H9 (cell line): Measurements from ENCODE around the gene AAMP. TPM values are rescaled to one million over a fixed set of nuclear protein-coding genes. Genes with fewer than 3 reads are reported as not detected.

Source experiments
- DNase-seq: peaks from one replicate; pipeline ENCODE4 v3.0.0-alpha.2; 2017
- H2AFZ ChIP-seq: one replicate; pipeline ENCODE4 v1.6.1; 2013; ENCODE audit warnings: mild to moderate bottlenecking, low read length, control low read depth, moderate library complexity
- H2AK5ac ChIP-seq: 2 replicates; pipeline ENCODE4 v1.6.1; 2013; ENCODE audit warnings: low read length, control low read depth, mixed read lengths; ENCODE audit not compliant: insufficient read length
- H2BK120ac ChIP-seq: one replicate; pipeline ENCODE4 v1.6.1; 2013; ENCODE audit warnings: low read depth, mild to moderate bottlenecking, low read length, control low read depth, inconsistent platforms; ENCODE audit not compliant: poor library complexity, severe bottlenecking
- H2BK12ac ChIP-seq: 2 replicates; pipeline ENCODE4 v1.6.1; 2013; ENCODE audit warnings: low read length, control low read depth, mixed read lengths, low read depth; ENCODE audit not compliant: insufficient read length
- H2BK15ac ChIP-seq: 2 replicates; pipeline ENCODE4 v1.6.1; 2013; ENCODE audit warnings: low read depth, low read length, control low read depth
- H2BK20ac ChIP-seq: one replicate; pipeline ENCODE4 v1.6.1; 2013; ENCODE audit warnings: low read depth, mild to moderate bottlenecking, low read length, control low read depth, inconsistent platforms; ENCODE audit not compliant: poor library complexity, severe bottlenecking
- H2BK5ac ChIP-seq: 2 replicates; pipeline ENCODE4 v1.6.1; 2013; ENCODE audit warnings: low read length, control low read depth, mixed read lengths; ENCODE audit not compliant: insufficient read length
- H3K14ac ChIP-seq: 2 replicates; pipeline ENCODE4 v1.6.1; 2013; ENCODE audit warnings: low read length, control low read depth; ENCODE audit not compliant: insufficient read depth
- H3K18ac ChIP-seq: 2 replicates; pipeline ENCODE4 v1.6.1; 2013; ENCODE audit warnings: low read depth, mild to moderate bottlenecking, mixed read lengths, low read length, control low read depth; ENCODE audit not compliant: insufficient read length
- H3K23ac ChIP-seq: 2 replicates; pipeline ENCODE4 v1.6.1; 2013; ENCODE audit warnings: low read length, control low read depth, mixed read lengths, low read depth; ENCODE audit not compliant: insufficient read length
- H3K23me2 ChIP-seq: 2 replicates; pipeline ENCODE4 v1.6.1; 2013; ENCODE audit warnings: low read depth, mild to moderate bottlenecking, mixed read lengths, low read length, control low read depth; ENCODE audit not compliant: insufficient read length, poor library complexity, severe bottlenecking
- H3K27ac ChIP-seq: 2 replicates; pipeline ENCODE4 v1.5.1; 2013; ENCODE audit warnings: low read length, control low read depth, mixed read lengths, low read depth; ENCODE audit not compliant: insufficient read length
- H3K27me3 ChIP-seq: 2 replicates; pipeline ENCODE4 v1.6.1; 2013; ENCODE audit warnings: low read length, control low read depth, inconsistent platforms; ENCODE audit not compliant: insufficient read depth
- H3K4ac ChIP-seq: 2 replicates; pipeline ENCODE4 v1.6.1; 2013; ENCODE audit warnings: low read depth, mild to moderate bottlenecking, control low read depth, inconsistent platforms, low read length, moderate library complexity
- H3K4me1 ChIP-seq: 2 replicates; pipeline ENCODE4 v1.6.1; 2013; ENCODE audit warnings: low read length, control low read depth, inconsistent platforms; ENCODE audit not compliant: insufficient read depth
- H3K4me2 ChIP-seq: 2 replicates; pipeline ENCODE4 v1.6.1; 2013; ENCODE audit warnings: low read length, control low read depth, mixed read lengths; ENCODE audit not compliant: insufficient read length, insufficient read depth
- H3K56ac ChIP-seq: 2 replicates; pipeline ENCODE4 v1.6.1; 2013; ENCODE audit warnings: low read depth, mild to moderate bottlenecking, mixed read lengths, low read length, control low read depth; ENCODE audit not compliant: insufficient read length
- H3K79me1 ChIP-seq: 2 replicates; pipeline ENCODE4 v1.6.1; 2013; ENCODE audit warnings: low read depth, mild to moderate bottlenecking, moderate library complexity, low read length, control low read depth, inconsistent platforms; ENCODE audit not compliant: insufficient read depth, poor library complexity, severe bottlenecking
- H3K79me2 ChIP-seq: 2 replicates; pipeline ENCODE4 v1.6.1; 2013; ENCODE audit warnings: low read length, control low read depth, inconsistent platforms; ENCODE audit not compliant: insufficient read depth
- H3K9ac ChIP-seq: 2 replicates; pipeline ENCODE4 v1.6.1; 2013; ENCODE audit warnings: low read length, control low read depth, mixed read lengths; ENCODE audit not compliant: insufficient read length; ENCODE audit errors: extremely low read depth
- H3K9me3 ChIP-seq: one replicate; pipeline ENCODE4 v1.6.1; 2013; ENCODE audit warnings: low read depth, low read length, inconsistent platforms; ENCODE audit not compliant: control insufficient read depth
- H3T11ph ChIP-seq: one replicate; pipeline ENCODE4 v1.6.1; 2013; ENCODE audit warnings: mild to moderate bottlenecking, low read length, control low read depth, inconsistent platforms
- H4K20me1 ChIP-seq: one replicate; pipeline ENCODE4 v1.6.1; 2013; ENCODE audit not compliant: control insufficient read depth, insufficient read length, insufficient read depth
- H4K5ac ChIP-seq: 2 replicates; pipeline ENCODE4 v1.6.1; 2013; ENCODE audit warnings: low read depth, mild to moderate bottlenecking, mixed read lengths, low read length, control low read depth; ENCODE audit not compliant: insufficient read length
- H4K8ac ChIP-seq: replicated peaks from 2 replicates; pipeline ENCODE4 v1.6.1; 2013; ENCODE audit warnings: low read length, control low read depth, mixed read lengths, low read depth; ENCODE audit not compliant: insufficient read length
- H4K91ac ChIP-seq: 2 replicates; pipeline ENCODE4 v1.6.1; 2013; ENCODE audit warnings: low read depth, mild to moderate bottlenecking, moderate library complexity, mixed read lengths, low read length, control low read depth; ENCODE audit not compliant: insufficient read length
- H3K27ac Mint-ChIP-seq, 3 experiments: 2 replicates in 2 of 3; 3 replicates in 1 of 3; pipeline ENCODE4 v1.8.0; 2020 to 2021; ENCODE audit warnings: mixed read lengths in 3 of 3, mild to moderate bottlenecking in 1 of 3, moderate library complexity in 1 of 3
- H3K27me3 Mint-ChIP-seq: 2 replicates; pipeline ENCODE4 v1.8.0; 2021; ENCODE audit warnings: low read depth, mild to moderate bottlenecking, moderate library complexity, mixed read lengths
- H3K36me3 Mint-ChIP-seq, 3 experiments: 2 replicates in 2 of 3; 3 replicates in 1 of 3; pipeline ENCODE4 v1.8.0; 2020 to 2021; ENCODE audit warnings: low read depth in 3 of 3, mixed read lengths in 3 of 3; ENCODE audit not compliant: insufficient read depth in 1 of 3
- H3K4me1 Mint-ChIP-seq, 2 experiments: 2 replicates each; pipeline ENCODE4 v1.8.0; 2020; ENCODE audit warnings: mixed read lengths in 2 of 2
- H3K4me3 Mint-ChIP-seq, 2 experiments: 2 replicates in 1 of 2; 3 replicates in 1 of 2; pipeline ENCODE4 v1.8.0; 2020 to 2021; ENCODE audit warnings: mild to moderate bottlenecking in 2 of 2, mixed read lengths in 2 of 2, moderate library complexity in 1 of 2
- H3K9me3 Mint-ChIP-seq, 2 experiments: 2 replicates in 1 of 2; 3 replicates in 1 of 2; pipeline ENCODE4 v1.8.0; 2020; ENCODE audit warnings: mild to moderate bottlenecking in 2 of 2, mixed read lengths in 2 of 2, moderate library complexity in 1 of 2
- WGBS: extraction: QIAGEN DNeasy Blood & Tissue Kit; methylation state at CpG from one replicate; pipeline ENCODE4 v1.1.7; 2013; ENCODE audit warnings: missing lambda C conversion rate, low lambda C conversion rate, mixed read lengths; ENCODE audit not compliant: insufficient read length; ENCODE audit errors: extremely low coverage; 5-methylcytosine and 5-hydroxymethylcytosine counted together
- total RNA-seq: library from RNA; stranded (reverse); gene quantifications from 2 replicates; pipeline ENCODE4 v1.2.1, GENCODE V29; 2021
- TF ChIP-seq, protein P1 (sequence below): fragments of 200-600 bp; sonication (generic); conservative IDR thresholded peaks from 3 replicates; pipeline ENCODE4 v1.8.0; 2021; ENCODE audit warnings: antibody characterized with exemption, mild to moderate bottlenecking

Gene AAMP
- total RNA-seq, 1 experiment from 2014 or later, result 103 TPM

DNA sequence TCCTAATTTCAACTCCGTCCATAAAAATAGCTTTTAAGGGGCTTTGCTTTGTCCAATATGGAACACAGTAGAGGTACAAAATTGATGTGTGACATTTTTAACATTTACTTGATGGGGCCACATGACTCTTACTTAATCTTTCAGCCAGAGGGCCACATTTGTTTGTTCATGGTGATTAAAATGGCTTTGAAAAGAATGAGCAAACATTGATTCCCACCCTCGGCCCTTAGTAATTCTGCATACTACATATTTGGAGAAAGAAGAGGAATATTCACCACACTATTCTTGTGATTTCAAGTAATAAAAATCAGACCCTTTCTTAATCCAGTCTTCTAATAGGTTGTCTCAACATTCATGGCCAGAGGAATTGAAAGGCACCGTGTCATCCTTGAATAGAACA lies 35.4 kb downstream of the AAMP start:
- H3K9me3 Mint-ChIP-seq, result no peaks in the 10 kb centered on the region
- TF ChIP-seq, protein P1, sequence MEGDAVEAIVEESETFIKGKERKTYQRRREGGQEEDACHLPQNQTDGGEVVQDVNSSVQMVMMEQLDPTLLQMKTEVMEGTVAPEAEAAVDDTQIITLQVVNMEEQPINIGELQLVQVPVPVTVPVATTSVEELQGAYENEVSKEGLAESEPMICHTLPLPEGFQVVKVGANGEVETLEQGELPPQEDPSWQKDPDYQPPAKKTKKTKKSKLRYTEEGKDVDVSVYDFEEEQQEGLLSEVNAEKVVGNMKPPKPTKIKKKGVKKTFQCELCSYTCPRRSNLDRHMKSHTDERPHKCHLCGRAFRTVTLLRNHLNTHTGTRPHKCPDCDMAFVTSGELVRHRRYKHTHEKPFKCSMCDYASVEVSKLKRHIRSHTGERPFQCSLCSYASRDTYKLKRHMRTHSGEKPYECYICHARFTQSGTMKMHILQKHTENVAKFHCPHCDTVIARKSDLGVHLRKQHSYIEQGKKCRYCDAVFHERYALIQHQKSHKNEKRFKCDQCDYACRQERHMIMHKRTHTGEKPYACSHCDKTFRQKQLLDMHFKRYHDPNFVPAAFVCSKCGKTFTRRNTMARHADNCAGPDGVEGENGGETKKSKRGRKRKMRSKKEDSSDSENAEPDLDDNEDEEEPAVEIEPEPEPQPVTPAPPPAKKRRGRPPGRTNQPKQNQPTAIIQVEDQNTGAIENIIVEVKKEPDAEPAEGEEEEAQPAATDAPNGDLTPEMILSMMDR, result no peak
- Histone ChIP-seq H2BK120ac (no peak overlapping the region), H3K9ac (no peak overlapping the region), H2BK12ac (no peak overlapping the region), H3K27me3 (no peaks in the 10 kb centered on the region), H2AFZ (no peak overlapping the region), H2BK20ac (no peak overlapping the region), H3K23ac (no peak overlapping the region), H3K4me2 (no peak overlapping the region), H3K9me3 (no peaks in the 10 kb centered on the region), H2AK5ac (no peak overlapping the region), H3K23me2 (no peaks in the 10 kb centered on the region), H3K14ac (no peak overlapping the region), H3K79me2 (no peaks in the 10 kb centered on the region), H3K4ac (no peak overlapping the region), H3K27ac (no peak overlapping the region), H4K20me1 (no peaks in the 10 kb centered on the region), H4K8ac (no peak overlapping the region), H3K4me1 (no peaks in the 10 kb centered on the region), H2BK15ac (no peak overlapping the region), H3T11ph (no peak overlapping the region), H2BK5ac (no peak overlapping the region), H3K18ac (no peak overlapping the region), H4K5ac (no peak overlapping the region), H3K79me1 (no peaks in the 10 kb centered on the region), H4K91ac (no peak overlapping the region), H3K56ac (no peak overlapping the region)
- peaks cover 50 to 90% (median 79%) of the 10 kb centered on the region in 3 experiments for H3K36me3 Mint-ChIP-seq
- no peak overlapping the region for H3K27ac Mint-ChIP-seq
- no CpG with 5 or more reads among the region's 3 CpGs for WGBS
- no peak overlapping the region for H3K4me3 Mint-ChIP-seq
- no peaks in the 10 kb centered on the region for H3K27me3 Mint-ChIP-seq
- DNase-seq, result no peak
- no peaks in the 10 kb centered on the region for H3K4me1 Mint-ChIP-seq
